ENCODE data around the gene CNMD.

The CNMD gene

GRCh38 chr13:52739468-52740071, at the start of gene CNMD:
TSS of gene CNMD (minus strand) at chr13:52739820. CDS start at chr13:52739701, 119 bp downstream.
- H3K4me3 ChIP-seq (ENCODE audit: low read depth, low read length), result peak within 1 kb of the TSS; percentile 28
- no peak for TF ChIP-seq CTCF (IDR thresholded peaks at IDR 0.05; ENCODE audit: low read depth, low read length)

- H3K4me3 ChIP-seq (ENCODE audit: low read depth, low read length), result no peak overlapping the region
- TF ChIP-seq CTCF (IDR thresholded peaks at IDR 0.05; ENCODE audit: low read depth, low read length), result no peak
Measured at GRCh38 chr13:52788011-52788410, 48.4 kb upstream of the CNMD start.

- no peak for TF ChIP-seq CTCF (IDR thresholded peaks at IDR 0.05; ENCODE audit: low read depth, low read length)
- H3K4me3 ChIP-seq (ENCODE audit: low read depth, low read length), result no peak overlapping the region
Measured at GRCh38 chr13:52787235-52787634, 47.6 kb upstream of the CNMD start.

- no peak overlapping the region for H3K4me3 ChIP-seq (ENCODE audit: low read depth, low read length)
- TF ChIP-seq CTCF (IDR thresholded peaks at IDR 0.05; ENCODE audit: low read depth, low read length), result no peak
Measured at GRCh38 chr13:52786766-52787165, 47.1 kb upstream of the CNMD start.

GRCh38 chr13:52785739-52786138, 46.1 kb upstream of the CNMD start:
- TF ChIP-seq CTCF (IDR thresholded peaks at IDR 0.05; ENCODE audit: low read depth, low read length), result no peak
- H3K4me3 ChIP-seq (ENCODE audit: low read depth, low read length), result no peak overlapping the region

- no peak for TF ChIP-seq CTCF (IDR thresholded peaks at IDR 0.05; ENCODE audit: low read depth, low read length)
Measured at GRCh38 chr13:52784591-52785340, 45.1 kb upstream of the CNMD start.

GRCh38 chr13:52783943-52784342, 44.3 kb upstream of the CNMD start:
- no peak overlapping the region for H3K4me3 ChIP-seq (ENCODE audit: low read depth, low read length)
- TF ChIP-seq CTCF (IDR thresholded peaks at IDR 0.05; ENCODE audit: low read depth, low read length), result no peak

More at GRCh38 chr13:52784591-52785340, 45.1 kb upstream of the CNMD start:
- H3K4me3 ChIP-seq (ENCODE audit: low read depth, low read length), result no peak overlapping the region

Data from WI38 (cell line).